Activated naive CD8-positive, alpha-beta T cell (primary cell): ENCODE measurements around the gene NPC1L1.
"Not testable (repeated sequence)": the region's sequence is repeated elsewhere in the genome, so short reads cannot be mapped to it uniquely, and the experiment has no call there.

Experiments
- H3K27ac Mint-ChIP-seq: one replicate; pipeline ENCODE4 v1.8.0; 2021; ENCODE audit warnings: mixed read lengths
- H3K27me3 Mint-ChIP-seq: one replicate; pipeline ENCODE4 v1.8.0; 2021; ENCODE audit warnings: mixed read lengths
- H3K36me3 Mint-ChIP-seq: one replicate; pipeline ENCODE4 v1.8.0; 2021; ENCODE audit warnings: mixed read lengths
- H3K4me1 Mint-ChIP-seq: one replicate; pipeline ENCODE4 v1.8.0; 2021; ENCODE audit warnings: low read depth, mixed read lengths
- H3K4me3 Mint-ChIP-seq: one replicate; pipeline ENCODE4 v1.8.0; 2021; ENCODE audit warnings: mild to moderate bottlenecking, mixed read lengths
- H3K9me3 Mint-ChIP-seq: one replicate; pipeline ENCODE4 v1.8.0; 2021; ENCODE audit warnings: low read depth, mixed read lengths

The NPC1L1 gene

DNA sequence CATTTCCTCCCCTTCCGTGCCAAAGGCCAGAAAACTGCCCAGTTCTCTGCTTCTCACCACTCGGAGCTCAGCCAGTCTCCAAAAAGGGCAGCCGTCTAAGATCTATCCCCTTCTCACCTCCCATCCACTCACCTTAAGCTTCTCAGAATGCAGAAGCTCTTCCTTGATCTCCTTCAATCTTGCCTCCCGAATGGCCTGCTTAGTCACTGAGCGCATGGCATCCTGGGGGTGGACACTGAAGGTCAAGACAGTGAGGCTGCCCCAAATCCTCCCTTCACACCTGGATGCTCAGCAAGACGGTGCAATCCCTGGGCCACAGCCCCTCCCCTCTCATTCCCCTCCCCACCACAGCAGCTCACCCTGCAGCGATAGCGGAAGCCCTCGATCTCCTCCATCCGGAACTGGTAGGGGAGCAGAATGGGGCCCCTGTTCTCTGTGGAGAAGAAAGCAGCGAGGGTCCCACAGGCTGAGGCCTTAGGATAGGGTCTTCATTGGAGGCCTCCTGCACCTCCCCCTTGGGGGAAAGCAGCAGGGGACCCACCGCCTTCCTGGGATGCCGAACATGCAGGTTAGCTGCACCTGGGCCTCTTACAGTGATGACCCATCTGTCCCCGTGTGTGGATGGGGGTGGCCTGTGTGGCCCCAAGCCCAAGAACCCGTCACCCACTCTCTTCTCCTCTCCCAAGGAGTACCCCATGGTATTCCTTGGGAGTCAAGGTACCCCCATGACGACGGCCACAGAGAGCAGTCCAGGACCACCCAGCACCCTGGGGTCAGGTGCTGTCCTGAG lies 27.8 kb upstream of the NPC1L1 start:
- peak overlapping the region; percentile 58 for H3K27ac Mint-ChIP-seq
- peaks cover 26% of the 10 kb centered on the region for H3K4me1 Mint-ChIP-seq
- no peaks in the 10 kb centered on the region for H3K36me3 Mint-ChIP-seq
- H3K9me3 Mint-ChIP-seq, result no peaks in the 10 kb centered on the region
- no peak overlapping the region for H3K4me3 Mint-ChIP-seq
- H3K27me3 Mint-ChIP-seq, result no peaks in the 10 kb centered on the region

DNA sequence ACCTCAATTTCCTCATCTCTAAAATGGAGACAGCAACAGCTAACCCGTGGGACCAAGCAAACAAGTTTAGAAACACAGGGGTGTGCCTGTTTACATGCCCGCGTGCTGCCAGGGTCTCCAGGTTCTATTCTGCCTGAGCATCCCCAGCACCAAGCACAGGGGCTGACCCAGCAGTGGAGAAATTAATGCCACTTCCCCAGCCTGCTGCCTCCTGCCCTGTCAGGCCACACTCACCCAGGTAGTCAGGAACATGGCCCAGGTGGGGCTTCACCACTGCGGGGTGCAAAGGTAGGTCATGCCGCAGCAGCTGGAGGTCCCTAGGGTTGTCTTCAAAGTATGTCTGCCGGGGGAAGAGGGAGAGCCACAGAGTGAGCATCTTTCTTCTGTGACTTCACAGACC lies 26.8 kb upstream of the NPC1L1 start:
- peaks cover 22% of the 10 kb centered on the region for H3K4me1 Mint-ChIP-seq
- no peaks in the 10 kb centered on the region for H3K9me3 Mint-ChIP-seq
- no peaks in the 10 kb centered on the region for H3K36me3 Mint-ChIP-seq
- H3K27me3 Mint-ChIP-seq, result no peaks in the 10 kb centered on the region
- H3K27ac Mint-ChIP-seq, result peak overlapping the region; percentile 22
- no peak overlapping the region for H3K4me3 Mint-ChIP-seq

- H3K27me3 Mint-ChIP-seq, result no peaks in the 10 kb centered on the region
- peak overlapping the region; percentile 28 for H3K27ac Mint-ChIP-seq
- peaks cover 14% of the 10 kb centered on the region for H3K4me1 Mint-ChIP-seq
- no peak overlapping the region for H3K4me3 Mint-ChIP-seq
- H3K9me3 Mint-ChIP-seq, result no peaks in the 10 kb centered on the region
- no peaks in the 10 kb centered on the region for H3K36me3 Mint-ChIP-seq
Observed at GRCh38 chr7:44566680-44567079, 25.6 kb upstream of the NPC1L1 start.

GRCh38 chr7:44565795-44566559 lies 24.8 kb upstream of the NPC1L1 start:
- Mint-ChIP-seq H3K27me3 (no peaks in the 10 kb centered on the region), H3K9me3 (no peaks in the 10 kb centered on the region), H3K36me3 (no peaks in the 10 kb centered on the region), H3K27ac (peak overlapping the region; percentile 28), H3K4me1 (peaks cover 12% of the 10 kb centered on the region), H3K4me3 (no peak overlapping the region)

DNA sequence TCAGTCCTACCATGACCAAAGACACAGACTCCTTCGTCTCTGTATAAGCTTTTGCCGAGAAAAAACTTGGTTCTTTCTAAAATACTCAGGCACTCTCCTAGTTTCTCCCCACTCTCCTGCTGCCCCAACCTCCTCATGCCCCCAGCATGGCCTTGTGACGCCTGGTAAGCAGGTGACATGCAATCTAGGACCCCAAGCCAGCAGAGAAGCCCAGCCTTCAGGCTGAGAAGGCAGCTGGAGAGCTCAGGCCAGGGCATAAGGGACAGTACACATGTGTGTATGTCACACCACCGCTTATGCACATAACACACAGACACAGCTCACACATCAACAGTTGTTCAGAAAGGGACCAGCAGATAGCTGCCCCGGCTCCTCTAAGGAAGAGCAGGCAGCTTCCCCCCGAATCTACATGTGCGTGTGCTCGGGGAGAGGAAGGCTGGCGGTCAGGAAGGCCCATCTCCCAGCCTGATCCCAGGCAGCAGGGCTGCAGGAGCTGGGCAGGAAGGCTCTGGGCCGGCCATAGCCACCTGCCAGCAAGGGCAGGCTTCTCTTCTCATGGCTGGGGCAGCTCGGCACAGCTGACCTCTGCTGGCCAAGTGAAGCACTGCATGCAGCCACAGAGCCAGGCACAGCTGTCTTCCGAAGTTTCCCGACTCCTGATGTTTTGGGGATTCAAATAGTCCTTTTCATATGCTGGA lies 24.1 kb upstream of the NPC1L1 start:
- Mint-ChIP-seq H3K36me3 (no peaks in the 10 kb centered on the region), H3K4me3 (no peak overlapping the region), H3K27ac (peak overlapping the region; percentile 28), H3K9me3 (no peaks in the 10 kb centered on the region), H3K27me3 (no peaks in the 10 kb centered on the region), H3K4me1 (peaks cover 10% of the 10 kb centered on the region)

DNA sequence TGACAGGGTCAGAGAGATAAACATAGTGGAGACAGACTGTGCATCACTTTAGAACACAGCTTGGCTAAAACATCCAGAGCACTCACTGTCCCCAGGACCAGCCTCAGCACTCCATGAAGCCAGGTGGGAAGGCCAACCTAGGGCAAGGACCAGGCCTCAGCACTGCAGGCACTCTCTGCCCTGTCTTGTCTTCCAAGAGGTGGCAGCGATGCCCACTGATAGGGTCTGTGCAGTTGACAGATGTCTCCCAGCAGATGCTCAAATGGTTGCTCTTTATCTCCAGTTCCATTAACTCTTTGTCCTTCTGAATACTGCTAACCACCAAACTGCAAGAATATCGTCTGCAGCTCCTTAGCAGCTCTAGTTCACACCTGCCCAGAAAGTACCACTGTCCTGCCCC lies 23.5 kb upstream of the NPC1L1 start:
- Mint-ChIP-seq H3K9me3 (no peaks in the 10 kb centered on the region), H3K36me3 (no peaks in the 10 kb centered on the region), H3K4me1 (peaks cover 10% of the 10 kb centered on the region), H3K27ac (no peak overlapping the region), H3K27me3 (no peaks in the 10 kb centered on the region), H3K4me3 (no peak overlapping the region)

DNA sequence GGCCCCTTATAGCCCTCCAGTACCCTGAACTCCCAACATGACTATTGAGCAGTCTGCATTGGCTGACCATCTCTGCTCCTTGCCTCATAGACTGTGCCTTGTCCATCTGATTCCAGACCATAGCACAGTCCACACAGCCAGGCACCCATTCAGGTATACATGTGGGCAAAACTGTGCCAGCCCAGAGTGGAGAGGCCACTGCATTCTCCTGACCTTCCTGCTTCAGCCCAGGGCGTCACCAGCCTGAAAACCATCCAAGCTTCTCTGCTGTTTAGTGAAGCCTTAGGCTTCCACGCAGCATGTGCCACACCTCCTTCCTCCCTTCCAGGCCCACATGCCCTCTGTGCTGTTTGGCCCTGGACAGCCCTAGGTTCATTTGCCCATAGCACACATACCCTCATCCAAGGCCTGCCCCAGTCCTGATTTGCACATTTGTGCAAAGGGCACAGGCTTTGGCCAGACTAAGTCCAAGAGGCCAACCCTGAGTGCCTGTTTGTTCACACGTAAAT lies 22.1 kb upstream of the NPC1L1 start:
- H3K9me3 Mint-ChIP-seq, result no peaks in the 10 kb centered on the region
- H3K27ac Mint-ChIP-seq, result peak overlapping the region; percentile 52
- H3K4me1 Mint-ChIP-seq, result peaks cover 8% of the 10 kb centered on the region
- no peak overlapping the region for H3K4me3 Mint-ChIP-seq
- no peaks in the 10 kb centered on the region for H3K27me3 Mint-ChIP-seq
- no peaks in the 10 kb centered on the region for H3K36me3 Mint-ChIP-seq

DNA sequence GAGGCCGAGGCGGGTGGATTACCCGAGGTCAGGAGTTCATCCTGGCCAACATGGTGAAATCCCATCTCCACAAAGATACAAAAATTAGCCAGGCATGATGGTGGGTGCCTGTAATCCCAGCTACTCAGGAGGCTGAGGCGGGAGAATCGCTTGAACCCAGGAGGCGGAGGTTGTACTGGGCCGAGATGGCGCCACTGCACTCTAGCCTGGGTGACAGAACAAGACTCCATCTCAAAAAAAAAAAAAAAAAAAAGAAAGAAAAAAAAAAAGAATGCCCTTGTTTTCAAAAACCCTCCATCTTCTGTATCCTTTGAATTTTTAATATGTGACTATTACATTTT lies 21.5 kb upstream of the NPC1L1 start:
- not testable (repeated sequence) for H3K4me3 Mint-ChIP-seq, H3K27ac Mint-ChIP-seq, H3K36me3 Mint-ChIP-seq, H3K27me3 Mint-ChIP-seq, H3K9me3 Mint-ChIP-seq, H3K4me1 Mint-ChIP-seq

DNA sequence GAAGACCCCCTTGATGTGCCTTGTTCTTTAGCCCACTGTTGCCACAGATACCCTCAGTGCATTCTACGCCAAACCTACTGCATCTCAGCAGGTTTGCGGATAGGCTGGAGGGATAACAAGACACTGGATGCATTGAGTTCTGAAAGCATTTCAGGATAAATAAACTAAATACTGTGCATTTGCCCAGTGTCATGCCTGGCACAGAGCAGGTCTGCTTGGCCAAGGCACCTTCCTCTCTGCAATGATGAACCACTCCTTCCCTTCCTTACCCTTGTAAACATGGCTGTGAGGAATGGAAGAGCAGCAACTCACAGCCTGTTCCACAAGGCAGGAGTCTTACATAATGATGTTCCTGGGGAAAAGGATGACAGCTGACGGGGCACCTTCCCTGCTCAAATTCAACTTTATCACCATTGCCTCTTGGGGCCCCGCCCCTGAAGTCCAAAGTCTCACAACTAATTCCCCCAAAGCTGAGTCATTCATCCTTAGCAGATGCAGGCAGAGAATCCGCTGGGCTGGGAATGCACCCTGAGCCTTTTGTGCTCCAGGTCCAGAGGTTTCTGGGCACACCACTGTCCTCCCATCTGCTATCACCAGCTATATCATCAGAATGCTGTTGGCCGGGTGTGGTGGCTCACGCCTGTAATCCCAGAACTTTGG lies 21.0 kb upstream of the NPC1L1 start:
- Mint-ChIP-seq H3K27ac (no peak overlapping the region), H3K36me3 (no peaks in the 10 kb centered on the region), H3K9me3 (no peaks in the 10 kb centered on the region), H3K4me3 (no peak overlapping the region), H3K27me3 (no peaks in the 10 kb centered on the region), H3K4me1 (peaks cover 5% of the 10 kb centered on the region)

DNA sequence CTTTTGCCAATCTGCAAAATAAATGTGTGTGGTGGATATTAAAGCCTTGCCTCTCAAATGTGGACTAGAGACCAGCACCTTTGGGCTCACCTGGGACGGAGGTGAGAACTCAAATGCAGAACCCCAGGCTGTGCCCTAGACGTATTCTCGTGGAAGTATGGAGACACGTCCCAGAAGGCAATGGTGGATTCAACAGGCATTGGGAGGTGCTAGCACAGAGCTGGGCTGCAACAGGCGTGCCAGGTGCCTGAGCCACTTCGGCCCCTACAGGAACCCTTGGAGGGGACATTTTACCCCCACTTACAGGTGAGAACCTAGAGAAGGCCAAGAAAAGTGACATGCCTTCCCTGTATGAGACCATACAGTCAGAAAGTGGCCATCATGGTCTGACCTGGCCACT lies 20.4 kb upstream of the NPC1L1 start:
- Mint-ChIP-seq H3K9me3 (no peaks in the 10 kb centered on the region), H3K27me3 (no peaks in the 10 kb centered on the region), H3K4me1 (peaks cover 4% of the 10 kb centered on the region), H3K36me3 (no peaks in the 10 kb centered on the region), H3K27ac (peak overlapping the region; percentile 8), H3K4me3 (no peak overlapping the region)

GRCh38 chr7:44559485-44559884 lies 18.4 kb upstream of the NPC1L1 start:
- H3K4me1 Mint-ChIP-seq, result no peaks in the 10 kb centered on the region
- H3K9me3 Mint-ChIP-seq, result no peaks in the 10 kb centered on the region
- H3K27me3 Mint-ChIP-seq, result no peaks in the 10 kb centered on the region
- H3K36me3 Mint-ChIP-seq, result no peaks in the 10 kb centered on the region
- no peak overlapping the region for H3K27ac Mint-ChIP-seq
- no peak overlapping the region for H3K4me3 Mint-ChIP-seq

DNA sequence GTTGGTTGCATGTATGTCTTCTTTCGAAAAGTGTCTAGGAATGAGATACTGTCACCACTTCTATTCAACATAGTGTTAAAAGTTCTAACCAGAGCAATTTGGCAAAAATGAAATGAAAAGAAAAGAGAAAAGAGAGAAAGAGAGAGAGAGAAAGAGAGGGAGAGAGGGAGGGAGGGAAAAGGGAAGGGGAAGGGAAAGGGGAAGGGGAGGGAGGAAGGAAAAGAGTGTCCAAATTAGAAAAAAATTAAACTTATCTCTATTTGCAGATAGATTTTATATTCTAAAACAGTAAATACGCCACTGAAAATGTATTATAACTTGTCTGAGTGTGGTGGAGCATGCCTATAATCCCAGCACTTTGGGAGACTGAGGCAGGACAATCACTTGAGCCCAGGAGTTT lies 16.4 kb upstream of the NPC1L1 start:
- Mint-ChIP-seq H3K27ac (no peak overlapping the region), H3K9me3 (no peaks in the 10 kb centered on the region), H3K4me1 (no peaks in the 10 kb centered on the region), H3K36me3 (no peaks in the 10 kb centered on the region), H3K4me3 (no peak overlapping the region), H3K27me3 (no peaks in the 10 kb centered on the region)

- Mint-ChIP-seq H3K27ac (no peak overlapping the region), H3K36me3 (no peaks in the 10 kb centered on the region), H3K4me3 (no peak overlapping the region), H3K27me3 (no peaks in the 10 kb centered on the region), H3K9me3 (no peaks in the 10 kb centered on the region), H3K4me1 (no peaks in the 10 kb centered on the region)
Observed at GRCh38 chr7:44555350-44555749, 14.2 kb upstream of the NPC1L1 start.

- not testable (repeated sequence) for H3K36me3 Mint-ChIP-seq, H3K4me3 Mint-ChIP-seq, H3K9me3 Mint-ChIP-seq, H3K27me3 Mint-ChIP-seq, H3K27ac Mint-ChIP-seq, H3K4me1 Mint-ChIP-seq
Observed at GRCh38 chr7:44552473-44553005, 11.4 kb upstream of the NPC1L1 start.

DNA sequence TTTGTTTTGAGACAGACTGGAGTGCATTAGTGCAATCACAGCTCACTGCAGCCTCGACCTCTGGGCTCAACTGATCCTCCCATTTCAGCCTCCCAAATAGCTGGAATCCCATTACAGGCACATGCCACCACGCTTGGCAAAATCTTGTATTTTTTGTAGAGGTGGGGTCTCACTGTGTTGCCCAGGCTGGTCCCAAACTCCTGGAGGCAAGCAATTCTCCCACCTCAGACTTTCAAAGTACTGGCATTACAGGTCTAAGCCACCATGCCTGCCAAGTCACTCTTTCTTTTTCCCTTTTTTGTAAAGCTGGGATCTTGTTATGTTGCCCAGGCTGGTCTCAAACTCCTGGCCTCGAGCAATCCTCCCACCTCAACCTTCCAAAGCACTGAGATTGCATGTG lies 8.3 kb upstream of the NPC1L1 start:
- no peaks in the 10 kb centered on the region for H3K36me3 Mint-ChIP-seq
- no peak overlapping the region for H3K27ac Mint-ChIP-seq
- no peak overlapping the region for H3K4me3 Mint-ChIP-seq
- H3K27me3 Mint-ChIP-seq, result no peaks in the 10 kb centered on the region
- H3K4me1 Mint-ChIP-seq, result no peaks in the 10 kb centered on the region
- no peaks in the 10 kb centered on the region for H3K9me3 Mint-ChIP-seq
